PFSK-1 (cell line): ENCODE results near the gene FAM177A1.

Experiments used
- FOXP2 ChIP-seq: optimal IDR thresholded peaks from 2 replicates; pipeline ENCODE3; 2011; ENCODE audit warnings: borderline replicate concordance, control low read depth, inconsistent platforms; ENCODE audit not compliant: insufficient read depth; ENCODE audit errors: extremely low read length, extremely low read depth
- POLR2AphosphoS5 ChIP-seq: IDR thresholded peaks from 2 replicates; pipeline ENCODE4 v1.6.1; 2012; ENCODE audit warnings: low read depth, mild to moderate bottlenecking, control low read depth, low read length, moderate library complexity
- SIN3A ChIP-seq: IDR thresholded peaks from 2 replicates; pipeline ENCODE4 v1.6.1; 2012; ENCODE audit warnings: mild to moderate bottlenecking, low read length, moderate library complexity, borderline replicate concordance; ENCODE audit not compliant: insufficient read depth
- TAF1 ChIP-seq: IDR thresholded peaks from 2 replicates; pipeline ENCODE4 v1.6.1; 2012; ENCODE audit warnings: low read length, control low read depth, borderline replicate concordance; ENCODE audit not compliant: insufficient read depth
- TF ChIP-seq, protein P1 (sequence below), 2 experiments: IDR thresholded peaks; 2 replicates each; pipeline versions ENCODE4 v1.6.1 to v1.8.0; 2011 to 2012; ENCODE audit warnings: low read depth in 2 of 2, low read length in 2 of 2, control low read depth in 1 of 2, inconsistent platforms in 1 of 2, mild to moderate bottlenecking in 1 of 2, moderate library complexity in 1 of 2; ENCODE audit not compliant: insufficient read depth in 1 of 2

DNA sequence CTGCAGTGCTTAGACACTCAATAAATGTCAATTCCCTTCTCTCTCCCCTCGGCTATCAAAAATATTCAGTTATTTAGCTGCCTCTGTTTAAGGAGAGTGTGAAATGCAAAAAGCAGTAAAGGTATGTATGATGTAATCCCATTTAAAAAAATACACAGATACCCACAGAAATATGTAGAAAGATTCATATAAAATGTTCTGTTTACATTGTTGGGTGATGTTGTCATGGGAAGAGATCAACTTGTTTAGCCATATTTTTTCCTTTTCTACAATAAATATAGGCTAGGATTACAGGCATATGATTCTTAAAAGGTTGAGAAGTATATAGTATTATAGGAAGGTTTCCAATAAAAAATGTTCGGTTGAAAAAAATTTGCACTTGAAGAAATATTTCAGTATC is 68.0 kb downstream of the FAM177A1 start:
- TF ChIP-seq, protein P1, sequence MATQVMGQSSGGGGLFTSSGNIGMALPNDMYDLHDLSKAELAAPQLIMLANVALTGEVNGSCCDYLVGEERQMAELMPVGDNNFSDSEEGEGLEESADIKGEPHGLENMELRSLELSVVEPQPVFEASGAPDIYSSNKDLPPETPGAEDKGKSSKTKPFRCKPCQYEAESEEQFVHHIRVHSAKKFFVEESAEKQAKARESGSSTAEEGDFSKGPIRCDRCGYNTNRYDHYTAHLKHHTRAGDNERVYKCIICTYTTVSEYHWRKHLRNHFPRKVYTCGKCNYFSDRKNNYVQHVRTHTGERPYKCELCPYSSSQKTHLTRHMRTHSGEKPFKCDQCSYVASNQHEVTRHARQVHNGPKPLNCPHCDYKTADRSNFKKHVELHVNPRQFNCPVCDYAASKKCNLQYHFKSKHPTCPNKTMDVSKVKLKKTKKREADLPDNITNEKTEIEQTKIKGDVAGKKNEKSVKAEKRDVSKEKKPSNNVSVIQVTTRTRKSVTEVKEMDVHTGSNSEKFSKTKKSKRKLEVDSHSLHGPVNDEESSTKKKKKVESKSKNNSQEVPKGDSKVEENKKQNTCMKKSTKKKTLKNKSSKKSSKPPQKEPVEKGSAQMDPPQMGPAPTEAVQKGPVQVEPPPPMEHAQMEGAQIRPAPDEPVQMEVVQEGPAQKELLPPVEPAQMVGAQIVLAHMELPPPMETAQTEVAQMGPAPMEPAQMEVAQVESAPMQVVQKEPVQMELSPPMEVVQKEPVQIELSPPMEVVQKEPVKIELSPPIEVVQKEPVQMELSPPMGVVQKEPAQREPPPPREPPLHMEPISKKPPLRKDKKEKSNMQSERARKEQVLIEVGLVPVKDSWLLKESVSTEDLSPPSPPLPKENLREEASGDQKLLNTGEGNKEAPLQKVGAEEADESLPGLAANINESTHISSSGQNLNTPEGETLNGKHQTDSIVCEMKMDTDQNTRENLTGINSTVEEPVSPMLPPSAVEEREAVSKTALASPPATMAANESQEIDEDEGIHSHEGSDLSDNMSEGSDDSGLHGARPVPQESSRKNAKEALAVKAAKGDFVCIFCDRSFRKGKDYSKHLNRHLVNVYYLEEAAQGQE (IDR thresholded peaks at IDR 0.05; ENCODE audit: insufficient read depth in 1 of 2, low read depth in 2 of 2, low read length in 2 of 2): no peak
- TF ChIP-seq POLR2AphosphoS5: no peak
- TF ChIP-seq SIN3A: no peak
- no peak for TF ChIP-seq TAF1
- no peak for TF ChIP-seq FOXP2
